HT1080 (cell line): Measurements from ENCODE around the gene PRDM11. TPM values are rescaled to one million over a fixed set of nuclear protein-coding genes. Genes with fewer than 3 reads are reported as not detected.

Experiments used
- DNase-seq: peaks from one replicate; pipeline ENCODE4 v3.0.0-alpha.2; 2015; ENCODE audit warnings: low read depth
- total RNA-seq: library from RNA; depleted of rRNA; stranded (reverse); fragments of >200 nt; shearing (Covaris generic); gene quantifications from 2 replicates; pipeline ENCODE4 v1.2.3, GENCODE V29; 2014

PRDM11 gene
- total RNA-seq, 1 experiment from 2014 or later = 8.4 TPM

DNA sequence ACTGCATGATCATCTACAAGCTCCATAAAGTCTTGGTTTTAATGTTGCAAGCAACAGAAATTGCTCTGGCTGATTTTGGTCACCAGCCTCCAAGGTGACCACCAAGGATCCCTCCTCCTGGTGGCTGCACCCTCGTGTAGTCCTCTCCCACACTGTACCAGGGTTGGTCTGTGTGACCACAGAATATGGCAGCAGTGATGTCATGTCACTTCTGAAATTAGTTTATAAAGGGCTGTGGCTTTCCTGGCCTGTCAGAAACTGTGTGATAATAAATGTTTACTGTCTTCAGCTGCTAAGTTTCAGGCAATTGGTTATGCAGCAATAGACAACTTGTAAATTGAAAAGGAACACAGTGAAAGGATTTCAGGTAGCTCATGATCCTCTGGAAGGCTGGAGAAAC, 5.3 kb upstream of the PRDM11 start:
- DNase-seq = no peak

DNA sequence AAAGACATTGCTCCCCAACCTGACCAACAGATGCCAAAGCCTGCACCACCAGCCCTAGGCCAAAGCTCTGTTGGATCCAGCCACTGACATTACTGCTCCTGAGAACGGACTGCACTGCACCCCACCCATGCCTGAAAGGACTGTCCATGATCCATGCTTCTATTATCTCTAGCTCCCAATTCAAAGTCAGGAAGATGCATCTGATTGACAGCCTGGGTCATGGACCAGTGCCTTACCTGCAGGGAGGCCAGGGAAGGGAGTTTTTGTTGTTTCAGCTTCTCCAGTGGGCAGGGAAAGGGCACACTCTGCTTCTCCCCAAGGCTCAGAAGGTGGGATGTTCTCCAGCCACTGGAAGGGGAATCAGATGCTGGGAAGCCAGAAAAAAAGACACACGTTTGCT, 4.8 kb upstream of the PRDM11 start:
- DNase-seq = no peak

DNA sequence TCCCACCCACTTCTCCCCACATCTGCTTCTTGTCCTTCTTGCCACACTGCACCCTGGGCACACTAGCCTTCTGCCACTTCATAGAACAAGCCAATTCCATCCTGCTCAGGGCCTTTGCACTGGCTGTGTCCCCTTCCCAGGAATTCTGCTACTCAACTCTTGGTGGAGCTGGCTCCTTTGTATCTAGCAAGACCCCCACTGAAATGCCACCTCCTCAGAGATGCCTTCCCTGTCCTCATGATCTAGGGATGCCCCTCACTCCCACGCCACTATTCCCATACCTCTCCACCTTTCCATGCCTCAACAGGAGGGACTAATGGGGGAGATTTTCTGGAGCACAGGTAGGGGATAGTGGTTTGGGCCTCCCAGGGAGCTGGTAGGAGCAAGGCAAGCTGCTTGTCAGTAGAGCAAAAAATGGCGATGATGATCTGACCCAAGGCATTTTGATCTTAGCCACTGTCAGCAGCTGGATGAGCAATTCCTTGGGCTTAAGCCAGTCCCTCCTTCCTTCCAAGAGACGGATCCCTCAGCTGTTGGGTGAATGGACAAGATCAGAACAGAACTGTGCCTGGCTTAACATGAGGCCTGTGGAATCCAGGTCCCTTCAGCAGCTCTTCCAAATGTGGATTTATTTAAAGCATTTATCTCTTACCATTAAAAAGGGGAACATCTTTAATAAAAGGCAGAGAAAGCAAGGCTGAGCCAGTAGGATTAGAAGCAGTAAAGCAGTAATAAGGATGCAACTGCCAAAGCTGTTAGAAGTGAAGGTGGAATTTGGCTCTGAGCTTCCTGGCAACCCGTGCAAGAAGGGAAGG, 4.0 kb upstream of the PRDM11 start:
- DNase-seq = no peak

DNA sequence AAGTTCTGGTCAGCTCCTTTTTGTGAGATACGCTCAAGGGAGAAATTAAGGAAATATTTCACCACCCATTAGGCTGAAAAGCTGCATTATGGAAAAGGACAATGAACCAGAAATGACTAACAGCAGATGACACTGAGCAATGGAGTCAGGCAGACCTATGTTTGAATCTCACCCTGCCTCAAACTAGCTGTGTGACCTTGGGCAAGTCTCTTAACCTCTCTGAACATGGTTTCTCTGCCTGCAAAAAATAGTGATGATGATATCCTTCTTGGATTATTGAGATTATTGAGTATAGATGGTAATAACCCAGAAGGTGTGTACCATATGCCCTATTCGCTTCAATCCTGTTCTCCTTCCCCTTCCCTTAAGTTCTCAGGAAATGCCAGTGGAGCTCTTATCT, 2.9 kb upstream of the PRDM11 start:
- DNase-seq = no peak

DNA sequence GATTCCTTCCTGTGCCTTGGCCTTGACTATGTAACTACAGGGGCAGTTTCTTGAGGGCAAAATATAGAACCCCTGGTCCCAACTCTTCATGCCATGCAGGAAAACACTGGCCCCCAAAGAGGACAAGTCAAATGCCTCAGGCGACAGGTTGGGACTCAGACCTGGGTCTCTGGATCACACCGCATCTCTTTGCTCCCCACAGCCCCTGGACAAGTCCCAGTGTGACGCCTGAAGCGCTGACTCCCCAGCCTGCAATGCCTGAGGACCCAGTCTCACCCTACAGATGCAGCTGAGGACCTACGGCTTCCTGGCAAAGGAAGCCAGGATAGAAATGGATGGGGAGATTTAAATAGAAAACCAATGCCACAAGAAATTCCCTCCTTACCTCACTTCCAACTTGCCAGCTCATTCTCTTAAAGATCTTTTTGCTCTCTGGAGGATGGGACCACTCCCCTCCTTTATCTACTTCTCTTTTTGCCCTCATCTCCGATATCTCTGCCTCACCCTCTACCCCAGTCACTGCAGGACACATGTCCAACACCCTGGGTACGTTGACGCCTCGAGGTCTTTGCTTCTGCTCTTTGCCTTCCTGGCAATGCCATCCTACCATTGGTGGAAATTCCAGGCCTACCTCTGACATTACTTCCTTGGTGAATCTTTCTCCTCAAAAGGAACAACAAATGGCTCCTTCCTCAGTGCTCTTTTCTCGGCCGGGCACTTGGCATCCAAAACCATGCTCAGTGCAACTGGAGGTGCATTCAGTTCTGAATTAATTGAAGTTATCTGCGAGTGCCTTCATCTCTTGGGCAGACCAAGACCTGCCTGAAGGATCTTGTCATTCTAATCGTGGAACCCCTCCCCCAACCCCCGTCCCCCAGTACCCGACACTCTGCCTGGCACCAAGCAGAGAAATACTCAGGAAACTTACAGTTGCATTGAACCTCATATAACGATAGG, 2.0 kb upstream of the PRDM11 start:
- no peak for DNase-seq

DNA sequence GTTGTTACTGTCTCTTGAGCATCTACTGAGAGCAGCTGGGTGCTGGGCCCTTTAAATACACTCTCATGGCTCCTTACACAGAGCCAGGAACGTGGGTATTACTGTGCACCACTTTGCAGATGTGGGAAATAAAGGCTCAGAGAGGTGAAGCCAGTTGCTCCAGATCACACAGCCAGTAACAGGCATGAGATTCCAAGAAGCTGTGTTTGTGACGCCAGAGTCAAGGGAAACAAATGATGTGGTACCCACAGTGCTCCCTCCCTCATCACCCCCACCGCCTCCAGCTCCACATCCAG, 1.4 kb upstream of the PRDM11 start:
- no peak for DNase-seq

DNA sequence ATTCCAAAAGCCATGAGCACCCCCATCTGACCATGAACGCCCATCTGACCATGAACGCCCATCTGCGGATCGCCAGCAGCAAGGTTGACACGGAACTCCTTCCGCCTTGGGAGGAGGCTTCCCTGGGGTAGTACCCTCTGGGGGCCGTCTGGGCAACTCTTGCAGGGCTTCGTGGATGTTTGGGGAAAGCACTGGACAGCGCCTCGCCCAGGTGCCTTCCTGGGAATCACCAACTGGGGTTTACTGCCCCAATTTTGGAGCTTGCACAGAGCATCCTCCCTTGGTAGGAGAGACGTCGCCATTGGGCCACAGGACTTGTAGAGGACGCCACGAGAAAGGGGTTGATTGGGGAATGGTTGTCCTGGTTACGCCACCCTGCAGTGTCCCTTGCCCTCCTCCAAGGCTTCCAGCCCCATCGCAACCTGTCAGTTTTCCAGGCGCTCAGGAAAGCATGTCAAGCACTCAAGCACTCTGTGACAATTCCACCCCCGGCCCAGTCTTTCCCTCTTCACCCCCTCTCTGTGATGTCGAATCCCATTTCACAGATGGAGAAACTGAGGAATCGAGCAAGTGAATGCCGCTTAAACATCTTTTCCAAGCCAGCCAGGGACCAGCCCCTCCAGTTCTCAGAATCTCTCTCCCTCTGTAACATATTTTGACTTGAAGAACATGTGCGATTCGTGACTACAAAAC, 914 bp upstream of the PRDM11 start:
- no peak for DNase-seq

DNA sequence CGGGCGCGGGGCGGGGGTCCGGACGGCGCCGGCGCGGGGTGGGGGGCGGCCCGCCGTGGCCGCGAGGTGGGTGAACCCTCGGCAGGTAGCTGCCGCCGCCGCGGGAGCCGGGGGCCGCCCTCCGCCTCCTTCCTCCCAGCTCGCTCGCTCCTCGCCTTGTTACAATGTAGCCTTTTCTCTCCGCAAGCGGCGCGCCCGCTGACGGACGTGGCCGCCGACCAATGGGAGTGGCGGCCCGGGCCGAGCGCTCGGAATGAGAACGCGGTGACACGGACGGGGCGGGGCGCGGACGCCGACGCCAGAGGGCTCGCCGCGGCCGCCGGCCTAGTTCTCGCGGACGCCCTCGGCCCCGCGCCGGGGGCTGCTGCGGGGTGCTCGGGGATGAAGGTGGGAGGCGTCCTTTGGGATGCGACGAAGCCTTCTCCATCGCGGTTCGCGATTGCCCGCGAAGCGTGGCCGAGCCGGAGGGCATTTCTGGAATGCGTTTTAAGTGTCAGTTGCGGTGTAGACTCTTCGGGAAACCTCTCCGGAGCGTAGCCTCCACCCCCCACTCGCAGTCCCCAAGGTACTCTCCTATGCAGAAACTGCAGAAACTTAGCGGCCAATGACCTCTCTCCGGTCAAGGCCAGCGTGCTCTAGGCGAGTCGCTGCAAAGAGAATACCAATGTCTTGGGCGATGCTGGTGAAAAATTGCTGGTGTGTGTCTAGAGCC, 734 bp downstream of the PRDM11 start:
- DNase-seq = peak; percentile 93

DNA sequence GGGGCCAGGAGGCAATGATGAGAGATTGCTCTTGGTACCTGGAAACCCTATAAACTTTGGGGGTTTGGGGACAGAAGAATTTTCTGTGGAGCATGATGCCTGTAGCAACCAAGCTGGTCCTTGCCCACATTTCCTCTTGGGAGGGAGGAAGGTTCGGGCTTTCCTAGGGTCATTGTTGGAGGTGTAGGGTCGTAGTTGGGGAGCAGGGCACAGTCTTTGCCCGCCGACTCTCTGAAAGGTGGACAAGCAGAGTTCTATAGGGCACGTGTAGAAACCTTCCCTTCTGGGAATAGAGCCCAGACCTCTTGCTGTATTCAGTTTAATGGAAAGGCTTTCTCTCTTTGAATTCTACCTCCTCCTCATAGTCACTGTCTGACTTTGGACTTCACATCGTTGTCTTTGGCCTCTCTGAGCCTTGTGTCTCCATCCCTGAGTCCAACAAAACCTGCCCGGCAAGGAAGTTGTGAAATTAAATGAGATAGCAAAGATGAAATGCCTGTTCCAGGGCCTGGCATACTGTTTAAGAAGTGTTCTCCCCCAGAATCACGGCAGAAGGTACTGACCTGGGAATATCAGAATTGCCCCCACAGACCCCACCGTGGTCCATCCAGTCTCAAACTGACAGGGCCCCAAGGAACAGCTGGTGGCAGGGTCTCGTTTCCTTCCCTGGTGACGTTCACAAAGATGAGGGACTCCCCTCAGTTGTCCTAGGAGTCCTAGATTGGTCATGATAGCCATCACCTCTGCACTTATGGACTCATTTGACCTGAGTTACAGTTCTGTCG, 1.6 kb downstream of the PRDM11 start:
- no peak for DNase-seq

DNA sequence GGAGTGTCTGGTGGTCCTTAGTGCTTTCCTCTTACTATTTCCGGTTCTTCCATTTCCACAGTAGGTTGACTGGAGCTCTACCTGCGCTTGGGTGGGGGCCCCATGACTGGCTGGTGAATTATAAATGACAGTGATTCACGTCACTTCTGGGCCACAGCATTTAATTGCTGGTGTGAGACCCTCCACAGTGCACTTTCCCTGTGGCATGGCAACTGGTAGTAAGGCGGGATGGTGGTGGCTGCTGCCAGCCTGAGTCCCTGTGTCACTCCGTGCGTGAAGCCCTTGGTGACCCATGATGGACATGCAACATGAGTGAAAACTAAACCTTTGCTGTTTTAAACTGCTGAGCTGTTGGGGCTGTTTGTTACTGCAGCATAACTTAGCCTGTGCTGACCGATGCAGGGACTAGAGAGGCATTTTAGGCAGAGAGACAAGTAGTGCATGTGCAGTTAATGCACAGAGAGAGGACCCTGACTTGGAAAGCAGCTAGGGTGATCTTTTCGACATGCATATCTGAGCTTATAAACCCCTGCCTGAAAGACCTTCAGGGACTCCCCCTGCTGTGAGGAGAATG, 3.1 kb downstream of the PRDM11 start:
- DNase-seq = no peak

DNA sequence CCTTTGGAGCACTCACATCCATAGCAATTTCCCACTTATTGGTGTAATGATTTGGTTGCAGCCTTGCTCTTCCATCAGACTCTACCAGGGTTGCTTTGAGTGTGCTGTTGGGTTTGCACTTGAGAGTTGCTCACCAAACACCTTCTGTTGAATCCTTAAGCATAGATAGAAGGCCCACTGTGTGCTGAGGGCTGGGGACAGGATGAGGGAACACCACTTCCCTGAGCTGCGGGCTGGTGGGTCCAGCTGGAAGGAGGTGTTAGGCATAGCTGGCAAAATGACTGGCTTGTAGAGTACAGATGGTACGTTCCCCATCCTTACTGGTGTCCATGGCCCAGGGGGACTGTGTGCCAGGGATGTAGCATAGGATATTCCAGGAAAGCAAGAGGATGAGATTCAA, 3.9 kb downstream of the PRDM11 start:
- DNase-seq = no peak

DNA sequence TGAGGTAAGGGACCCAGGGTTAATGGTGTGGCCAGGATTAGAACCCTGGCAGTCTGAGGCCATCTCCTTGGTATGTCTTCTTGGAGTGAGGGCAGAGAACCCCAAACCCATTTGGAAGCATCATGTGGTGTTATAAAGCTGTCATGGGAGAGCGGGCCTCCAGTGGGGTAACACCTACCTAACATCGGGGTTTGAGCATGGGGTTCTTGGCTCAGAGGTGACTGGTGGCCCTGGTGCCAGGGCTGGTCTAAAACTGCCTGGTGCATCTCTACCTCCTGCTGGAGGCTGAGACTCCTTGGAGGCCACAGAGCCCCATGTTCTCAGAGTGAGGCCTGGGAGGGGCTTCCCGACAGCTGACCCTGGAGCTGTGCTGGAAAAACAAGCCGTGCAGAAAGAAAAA, 4.5 kb downstream of the PRDM11 start:
- DNase-seq = no peak

DNA sequence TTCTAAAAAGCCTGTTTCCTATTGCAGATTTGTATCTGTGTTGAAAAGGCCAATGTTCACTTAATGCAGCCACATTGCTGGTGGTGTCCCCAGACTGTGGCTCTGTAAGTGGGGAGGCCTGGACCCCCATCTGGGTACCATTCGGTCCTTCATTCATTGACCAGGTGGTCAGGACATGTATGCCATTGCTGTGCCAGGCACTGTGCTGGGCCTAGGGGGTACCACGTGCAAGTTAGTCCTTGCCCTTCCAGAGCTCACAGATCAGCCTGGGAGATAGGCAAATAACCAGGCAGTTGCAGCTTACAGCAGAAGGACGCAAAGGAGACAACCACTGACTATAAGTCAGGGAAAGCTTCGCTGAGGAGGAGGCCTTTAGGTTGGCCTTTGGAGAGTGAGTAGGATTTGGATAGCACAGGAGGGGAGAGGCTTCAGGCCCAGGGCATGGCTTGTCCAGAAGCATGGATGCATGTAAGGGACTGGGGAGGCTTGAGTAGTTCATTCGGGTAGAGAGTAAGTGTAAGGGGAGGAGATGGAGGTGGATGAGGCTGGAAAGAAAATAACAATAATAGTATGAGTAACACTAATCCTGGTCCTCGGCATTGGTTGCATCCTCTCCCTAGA, 5.0 kb downstream of the PRDM11 start:
- no peak for DNase-seq

DNA sequence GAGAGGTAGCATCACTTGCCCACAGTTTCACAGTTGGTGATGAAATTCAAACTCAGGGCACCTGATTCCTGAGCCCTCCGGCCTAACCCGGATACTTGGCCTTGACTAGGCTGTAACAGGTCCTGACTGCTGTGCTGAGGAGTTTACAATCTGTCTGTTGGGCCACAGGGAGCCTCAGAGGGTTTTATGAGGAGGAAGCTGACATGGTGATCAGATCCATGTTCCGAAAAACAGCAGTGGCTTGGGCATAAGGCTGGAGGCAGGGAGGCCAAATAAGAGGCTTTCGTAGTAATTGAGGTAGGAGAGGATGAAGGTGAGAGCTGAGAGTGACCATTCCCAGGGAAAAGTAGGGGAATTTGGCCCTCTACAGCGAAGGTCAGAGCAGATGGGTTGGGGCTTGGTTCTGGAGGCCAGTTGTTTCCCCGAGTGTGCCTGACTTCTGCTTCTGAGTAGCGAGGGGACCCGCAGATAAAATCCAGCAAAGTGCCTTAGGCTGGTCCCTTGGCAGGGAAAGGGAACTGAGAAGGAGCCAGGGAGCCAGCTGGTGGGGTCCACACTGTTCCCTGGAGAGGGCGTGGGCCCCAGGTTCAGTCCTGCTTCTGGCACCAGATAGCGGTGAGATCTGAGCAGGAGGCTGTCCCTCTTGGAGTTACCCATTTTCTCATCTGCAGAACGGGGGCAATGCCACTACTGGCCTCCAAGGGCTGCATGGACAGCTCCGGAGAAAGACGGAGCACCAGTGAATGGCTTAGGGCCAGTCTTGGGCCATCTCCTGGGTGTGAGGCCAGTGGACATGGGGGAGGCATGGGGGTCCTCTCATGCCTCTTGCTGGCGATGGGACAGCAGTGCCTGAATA, 6.5 kb downstream of the PRDM11 start:
- no peak for DNase-seq

DNA sequence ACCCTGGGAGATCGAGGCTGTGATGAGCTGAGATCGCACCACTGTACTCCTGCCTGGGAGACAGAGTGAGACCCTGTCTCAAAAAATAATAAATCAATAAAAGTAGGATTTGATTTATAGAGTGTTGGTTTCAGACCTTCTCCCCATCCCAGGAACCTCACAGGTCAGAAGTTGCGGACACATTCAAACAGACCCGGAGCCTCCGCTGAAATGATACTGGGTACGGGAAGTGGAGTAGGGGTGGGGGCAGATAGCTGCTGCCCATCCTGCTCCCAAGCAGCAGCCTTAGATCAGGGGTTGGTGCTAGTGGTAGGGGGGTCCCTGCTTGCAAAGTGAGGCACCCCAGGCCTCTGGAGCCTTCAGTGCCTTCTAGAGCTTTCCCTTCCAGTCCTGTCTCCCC, 7.8 kb downstream of the PRDM11 start:
- no peak for DNase-seq

DNA sequence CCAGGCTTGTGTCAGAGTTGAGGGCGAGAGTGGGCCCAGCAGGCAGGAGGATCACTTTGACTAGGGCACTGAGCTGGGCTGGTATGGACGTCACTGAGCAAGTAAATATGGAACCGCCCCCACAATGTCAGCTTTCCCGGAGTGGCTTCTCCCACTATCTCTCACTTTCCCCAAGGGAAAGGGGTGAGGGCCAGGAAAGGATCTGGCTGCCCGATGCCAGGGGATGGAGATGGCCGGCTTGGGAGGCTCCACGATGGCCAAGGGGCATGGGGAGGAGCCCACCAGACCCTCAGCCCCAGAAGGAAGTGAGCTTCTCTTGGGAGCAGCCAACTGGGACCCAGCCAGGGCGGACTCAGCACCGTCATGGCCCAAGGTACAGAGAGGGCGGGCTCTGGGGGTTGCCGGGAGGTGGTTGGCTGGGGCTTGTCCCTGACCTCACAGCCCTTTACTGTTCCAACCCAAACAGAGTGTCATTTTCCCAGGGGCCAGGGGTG, 8.7 kb downstream of the PRDM11 start:
- no peak for DNase-seq

DNA sequence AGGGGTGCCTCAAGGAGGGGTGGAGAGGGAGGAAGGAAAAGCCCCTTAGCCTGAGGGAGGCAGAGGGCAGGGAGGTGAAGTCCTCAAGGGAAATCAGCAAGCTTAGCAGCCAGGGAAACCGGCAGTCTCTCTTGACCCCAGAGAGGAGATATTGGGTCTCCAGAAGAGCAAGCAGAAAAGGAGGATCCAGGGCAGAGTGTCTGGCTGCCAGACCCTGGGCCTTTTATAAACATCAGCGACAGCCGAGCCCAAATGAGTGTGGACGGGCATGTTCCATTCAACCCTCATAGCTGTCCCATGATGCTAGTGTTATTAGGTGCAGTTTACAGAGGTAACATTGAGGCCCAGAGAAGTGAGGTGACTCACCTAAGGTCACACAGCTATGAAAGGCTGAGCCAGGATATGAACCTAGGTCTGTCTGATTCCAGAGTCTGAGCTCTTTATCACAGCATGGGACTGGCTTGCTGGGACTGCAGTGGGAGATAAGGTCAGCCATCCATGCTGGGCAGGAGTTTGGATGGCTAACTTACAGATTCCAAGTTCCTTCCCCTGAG, 9.3 kb downstream of the PRDM11 start:
- no peak for DNase-seq

DNA sequence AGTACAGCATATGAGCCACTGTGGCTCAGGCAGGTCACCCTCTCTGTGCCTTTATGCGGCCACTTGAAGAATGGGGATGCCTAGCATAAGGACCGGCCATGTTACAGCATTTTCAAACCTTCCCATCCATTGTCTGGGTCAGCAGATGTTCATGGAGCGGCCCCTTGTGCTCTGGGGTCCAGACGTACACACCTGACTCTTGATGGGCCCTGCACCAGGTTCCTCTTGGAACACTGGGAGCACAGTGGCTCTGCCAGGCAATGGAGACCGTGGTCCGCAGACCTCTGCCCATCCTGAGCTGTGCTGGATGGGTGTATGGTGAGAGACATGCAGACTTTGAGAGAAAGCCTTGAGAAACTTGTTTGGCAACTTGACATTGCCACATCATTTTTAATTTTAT, 9.8 kb downstream of the PRDM11 start:
- no peak for DNase-seq
